Coronary artery (tissue), 2 donors: ENCODE results near the gene SYNJ2.
A peak's percentile ranks its signal among the peaks of the same experiment; 100 is the strongest.

ENCODE experiments used
- DNase-seq: peaks from one replicate; pipeline ENCODE4 v3.0.0-alpha.2; 2017; ENCODE audit warnings: low spot score
- H3K27ac ChIP-seq, 2 donors: fragments of 200-600 bp; sonication (generic); one replicate each; pipeline ENCODE4 v1.5.1; 2016 to 2019
- H3K4me3 ChIP-seq: fragments of 200-600 bp; sonication (generic); 2 replicates; pipeline ENCODE4 v1.5.1; 2016; ENCODE audit warnings: mild to moderate bottlenecking, moderate library complexity
- CTCF ChIP-seq: fragments of 200-600 bp; sonication (generic); IDR thresholded peaks from one replicate; pipeline ENCODE4 v1.5.1; 2019; ENCODE audit warnings: antibody characterized with exemption

SYNJ2 gene

GRCh38 chr6:158000530-158001307 lies 19.1 kb downstream of the SYNJ2 start:
- no peak for DNase-seq
- Histone ChIP-seq H3K27ac (peak overlapping the region; percentile 48 to 60), H3K4me3 (no peak overlapping the region)
- no peak for TF ChIP-seq CTCF

DNA sequence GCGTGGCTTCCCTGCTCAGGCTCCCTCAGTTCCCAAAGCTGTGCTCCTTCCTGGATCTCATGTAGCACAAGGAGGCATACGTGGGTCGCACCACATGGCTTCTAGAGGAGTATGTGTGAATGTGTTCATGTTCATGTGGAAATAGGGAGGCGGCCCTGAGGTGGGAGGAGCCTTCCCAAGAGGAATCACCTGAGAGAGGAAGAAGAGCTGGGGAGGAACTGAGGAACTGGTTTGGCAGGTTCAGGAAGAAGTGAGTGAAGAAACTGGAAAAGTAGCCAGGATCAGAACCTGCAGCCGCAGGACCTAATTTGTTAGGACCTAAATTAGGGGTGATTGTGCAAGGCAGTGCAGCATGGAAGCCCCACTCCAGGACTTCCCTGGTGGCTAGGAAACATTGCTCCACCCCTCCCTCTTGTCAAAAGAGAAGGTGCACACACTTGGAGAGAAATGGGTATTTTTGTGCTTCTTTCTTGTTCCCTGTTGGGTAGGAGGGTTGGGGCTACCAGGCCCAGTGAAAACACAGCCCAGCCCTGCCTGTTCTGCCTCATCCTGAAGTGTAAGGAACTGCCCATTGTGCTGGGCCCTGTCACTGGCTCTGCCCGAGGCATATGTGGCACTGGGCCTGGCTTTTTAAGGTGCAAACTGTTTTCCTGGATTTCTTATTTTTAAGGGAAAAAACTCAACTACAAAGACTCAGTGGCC lies 20.7 kb downstream of the SYNJ2 start:
- no peak for DNase-seq
- Histone ChIP-seq H3K4me3 (no peak overlapping the region), H3K27ac (peak overlapping the region; percentile 89 to 93)
- TF ChIP-seq CTCF, result no peak

GRCh38 chr6:158002951-158003853 lies 21.5 kb downstream of the SYNJ2 start:
- Histone ChIP-seq H3K27ac (peak overlapping the region; percentile 89 to 93), H3K4me3 (peak overlapping the region; percentile 0)
- no peak for TF ChIP-seq CTCF
- DNase-seq, result peak; percentile 88

DNA sequence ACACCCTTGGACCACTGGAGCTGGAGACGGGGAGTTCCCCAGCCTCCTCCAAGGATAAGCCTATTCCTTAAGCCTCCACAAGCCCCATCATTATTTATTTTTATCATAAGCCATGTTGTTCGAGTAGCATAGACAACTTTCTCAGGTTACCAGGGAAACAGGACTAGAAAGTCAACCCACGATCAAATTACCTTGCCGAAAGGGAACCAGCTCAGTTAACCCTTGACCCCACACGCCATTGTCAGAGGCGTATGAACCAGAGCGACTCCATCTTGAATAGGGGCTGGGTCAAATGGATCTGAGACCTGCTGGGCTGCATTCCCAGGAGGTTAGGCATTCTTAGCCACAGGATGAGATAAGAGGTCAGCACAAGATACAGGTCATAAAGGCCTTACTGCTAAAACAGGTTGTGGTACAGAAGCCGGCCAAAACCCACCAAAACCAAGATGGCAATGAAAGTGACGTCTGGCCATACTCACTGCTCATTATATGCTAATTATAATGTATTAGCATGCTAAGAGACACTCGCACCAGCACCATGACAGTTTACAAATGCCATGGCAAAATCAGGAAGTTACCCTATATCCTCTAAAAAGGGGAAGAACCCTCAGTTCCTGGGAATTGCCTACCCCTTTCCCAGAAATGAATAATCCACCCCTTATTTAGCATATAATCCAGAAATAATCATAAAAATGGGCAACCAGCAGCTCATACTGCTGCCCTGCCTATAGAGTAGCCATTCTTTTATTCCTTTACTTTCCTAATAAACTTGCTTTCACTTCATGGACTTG lies 22.4 kb downstream of the SYNJ2 start:
- Histone ChIP-seq H3K4me3 (peak overlapping the region; percentile 0), H3K27ac (peak overlapping the region; percentile 89 to 93)
- no peak for TF ChIP-seq CTCF
- no peak for DNase-seq

DNA sequence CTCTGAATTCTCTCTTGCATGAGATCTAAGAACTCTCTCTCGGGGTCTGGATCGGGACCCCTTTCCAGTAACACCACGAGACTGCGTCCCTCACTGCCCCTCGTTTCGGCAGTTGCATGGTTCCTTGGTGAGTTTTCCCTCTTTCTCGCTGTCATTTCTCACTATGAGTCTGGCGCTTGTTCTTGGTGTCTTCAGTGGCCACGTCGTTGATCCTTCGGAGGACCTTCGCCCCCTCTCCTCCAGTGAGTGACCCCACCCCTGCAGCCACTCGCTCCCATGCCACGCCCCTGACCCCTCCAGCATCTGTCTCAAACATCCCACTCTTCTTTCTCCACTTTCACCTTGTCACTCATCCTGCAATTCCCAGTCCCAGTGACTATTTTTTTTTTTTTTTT lies 23.0 kb downstream of the SYNJ2 start:
- DNase-seq, result no peak
- no peak for TF ChIP-seq CTCF
- Histone ChIP-seq H3K4me3 (no peak overlapping the region), H3K27ac (peak overlapping the region; percentile 89 to 93)

DNA sequence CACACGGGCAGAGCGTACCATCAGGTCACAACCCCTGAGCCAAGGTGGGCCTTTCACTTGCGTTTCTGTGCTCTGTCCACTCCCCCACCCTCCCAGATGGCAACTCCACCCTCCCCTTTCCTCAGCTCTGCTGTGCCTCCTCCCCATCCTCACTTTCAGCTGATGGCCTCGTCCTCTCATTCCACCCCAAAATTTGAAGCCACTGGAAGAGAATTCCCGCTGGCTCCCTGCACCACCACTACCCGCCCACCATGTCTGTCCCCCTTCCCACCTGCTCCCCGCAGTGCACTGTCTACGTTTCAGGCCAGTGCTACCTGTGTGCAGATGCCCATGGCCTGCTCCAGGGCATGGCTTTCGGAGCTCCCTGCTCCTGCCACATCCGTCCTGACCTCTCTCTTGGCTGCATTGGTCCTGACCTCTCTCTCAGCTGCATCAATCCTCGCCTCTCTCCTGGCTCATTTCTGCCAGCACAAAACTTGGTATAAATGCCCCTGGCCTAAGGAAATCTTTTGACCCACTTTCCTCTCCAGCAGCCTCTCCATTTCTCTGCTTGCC lies 24.0 kb downstream of the SYNJ2 start:
- TF ChIP-seq CTCF, result no peak
- peak overlapping the region in 1 of 2 donors; percentile 37 for H3K27ac ChIP-seq
- H3K4me3 ChIP-seq, result no peak overlapping the region
- DNase-seq, result no peak
